Activated CD4-positive, alpha-beta T cell treated with anti-CD3 and anti-CD28 coated beads, Interleukin-2, Interleukin-4, amounts not matched to agents 100 ng/mL and 50 ng/mL, durations not matched to agents 16 hours and 8 hours (primary cell): ENCODE results near the gene ZNF582.
"Not testable (repeated sequence)": the region's sequence is repeated elsewhere in the genome, so short reads cannot be mapped to it uniquely, and the experiment has no call there.

Experiments used
- DNase-seq: peaks from one replicate; pipeline ENCODE4 v3.0.0-alpha.2; 2020; ENCODE audit warnings: low spot score

Gene ZNF582

GRCh38 chr19:56351208-56351607 lies 42.1 kb downstream of the ZNF582 start:
- no peak for DNase-seq

- DNase-seq, result peak; percentile 50
These were observed 42.8 kb downstream of the ZNF582 start for GRCh38 chr19:56350416-56351045.

- DNase-seq, result peak; percentile 31
These were observed 45.0 kb downstream of the ZNF582 start for GRCh38 chr19:56348289-56348877.

GRCh38 chr19:56347163-56347778 lies 46.1 kb downstream of the ZNF582 start:
- no peak for DNase-seq

GRCh38 chr19:56341948-56342347 lies 51.4 kb downstream of the ZNF582 start:
- DNase-seq, result no peak

GRCh38 chr19:56339031-56339430 lies 54.3 kb downstream of the ZNF582 start:
- not testable (repeated sequence) for DNase-seq

- not testable (repeated sequence) for DNase-seq
These were observed 56.3 kb downstream of the ZNF582 start for GRCh38 chr19:56337077-56337476.

- DNase-seq, result not testable (repeated sequence)
These were observed 58.0 kb downstream of the ZNF582 start for GRCh38 chr19:56335371-56335770.

- DNase-seq, result peak; percentile 42
These were observed 59.8 kb downstream of the ZNF582 start for GRCh38 chr19:56333506-56333905.
